Measurements from ENCODE around the gene GRIN2A. TPM values are rescaled to one million over a fixed set of nuclear protein-coding genes. Genes with fewer than 3 reads are reported as not detected.

Gene GRIN2A
- polyA plus RNA-seq, 1 donor (not counting 4 experiments of a cell fraction or from before 2014, with no cell fraction given): 0.01 TPM

DNA sequence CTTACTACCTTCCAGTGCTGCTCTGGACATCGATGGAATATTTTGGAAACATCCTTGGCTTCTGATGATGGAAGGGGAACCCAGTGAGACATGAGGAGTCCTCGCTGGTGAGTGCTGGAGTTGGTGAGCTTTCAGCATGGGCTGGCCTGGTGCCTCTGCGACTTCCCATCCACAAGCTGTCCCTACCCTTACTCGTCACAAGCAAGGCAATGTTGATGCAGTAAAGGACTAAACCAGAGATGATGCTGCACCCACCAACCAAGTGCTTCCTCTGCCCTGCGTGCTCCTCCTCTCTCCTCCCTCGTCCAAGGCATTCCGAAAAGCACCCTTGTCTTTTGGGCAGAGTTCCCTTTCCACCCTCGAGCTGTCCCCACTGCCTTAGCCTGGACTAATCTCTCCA is 154.7 kb downstream of the GRIN2A start:
- TF ChIP-seq, protein P1, sequence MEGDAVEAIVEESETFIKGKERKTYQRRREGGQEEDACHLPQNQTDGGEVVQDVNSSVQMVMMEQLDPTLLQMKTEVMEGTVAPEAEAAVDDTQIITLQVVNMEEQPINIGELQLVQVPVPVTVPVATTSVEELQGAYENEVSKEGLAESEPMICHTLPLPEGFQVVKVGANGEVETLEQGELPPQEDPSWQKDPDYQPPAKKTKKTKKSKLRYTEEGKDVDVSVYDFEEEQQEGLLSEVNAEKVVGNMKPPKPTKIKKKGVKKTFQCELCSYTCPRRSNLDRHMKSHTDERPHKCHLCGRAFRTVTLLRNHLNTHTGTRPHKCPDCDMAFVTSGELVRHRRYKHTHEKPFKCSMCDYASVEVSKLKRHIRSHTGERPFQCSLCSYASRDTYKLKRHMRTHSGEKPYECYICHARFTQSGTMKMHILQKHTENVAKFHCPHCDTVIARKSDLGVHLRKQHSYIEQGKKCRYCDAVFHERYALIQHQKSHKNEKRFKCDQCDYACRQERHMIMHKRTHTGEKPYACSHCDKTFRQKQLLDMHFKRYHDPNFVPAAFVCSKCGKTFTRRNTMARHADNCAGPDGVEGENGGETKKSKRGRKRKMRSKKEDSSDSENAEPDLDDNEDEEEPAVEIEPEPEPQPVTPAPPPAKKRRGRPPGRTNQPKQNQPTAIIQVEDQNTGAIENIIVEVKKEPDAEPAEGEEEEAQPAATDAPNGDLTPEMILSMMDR (optimal IDR thresholded peaks at IDR 0.05 in 1 of 3, IDR thresholded peaks at IDR 0.05 in 1 of 3, conservative IDR thresholded peaks at IDR 0.05 in 1 of 3; ENCODE audit: extremely low read depth in 1 of 3, insufficient read depth in 2 of 3, low read length in 3 of 3): no peak
- TF ChIP-seq EZH2 (IDR thresholded peaks at IDR 0.05; ENCODE audit: low read length): no peak
- no peaks in the 10 kb centered on the region for H3K36me3 ChIP-seq (ENCODE audit: control insufficient read depth in 2 of 2, extremely low read depth in 1 of 2, insufficient read depth in 2 of 2, low read length in 2 of 2)
- no peaks in the 10 kb centered on the region for H3K4me1 ChIP-seq (ENCODE audit: control insufficient read depth, extremely low read depth, insufficient read depth, low read length)
- H3K4me3 ChIP-seq (ENCODE audit: control insufficient read depth in 2 of 3, extremely low read depth in 1 of 3, insufficient read depth in 2 of 3, low read depth in 1 of 3, low read length in 3 of 3): no peak overlapping the region
- no peaks in the 10 kb centered on the region for H3K9me3 ChIP-seq (ENCODE audit: control insufficient read depth, low read depth, low read length)
- dilution Hi-C loops (cut with MboI; ENCODE audit: extremely low pct_ligation_motif_present, low sequenced_read_pairs): no loop called here
- H3K79me2 ChIP-seq (ENCODE audit: control insufficient read depth, insufficient read depth, low read length): no peaks in the 10 kb centered on the region
- FAIRE-seq: no peak
- no peak overlapping the region for H3K27ac ChIP-seq (ENCODE audit: control insufficient read depth, insufficient read depth, low read length)
- no peaks in the 10 kb centered on the region for H3K9me1 ChIP-seq (ENCODE audit: control insufficient read depth, extremely low read depth, insufficient read depth, low read length)
- no peaks in the 10 kb centered on the region for H4K20me1 ChIP-seq (ENCODE audit: control insufficient read depth, extremely low read depth, insufficient read depth, low read length)
- DNase-seq (ENCODE audit: low read depth, low spot score): no peak
- H3K27me3 ChIP-seq (ENCODE audit: control insufficient read depth, extremely low read depth, insufficient read depth, low read length): no peaks in the 10 kb centered on the region
- H2AFZ ChIP-seq (ENCODE audit: control insufficient read depth, low read length): no peak overlapping the region
- no peak overlapping the region for H3K4me2 ChIP-seq (ENCODE audit: control insufficient read depth, extremely low read depth, insufficient read depth, low read depth, low read length)
- H3K9ac ChIP-seq (ENCODE audit: control insufficient read depth, extremely low read depth, insufficient read depth, low read length): no peak overlapping the region

DNA sequence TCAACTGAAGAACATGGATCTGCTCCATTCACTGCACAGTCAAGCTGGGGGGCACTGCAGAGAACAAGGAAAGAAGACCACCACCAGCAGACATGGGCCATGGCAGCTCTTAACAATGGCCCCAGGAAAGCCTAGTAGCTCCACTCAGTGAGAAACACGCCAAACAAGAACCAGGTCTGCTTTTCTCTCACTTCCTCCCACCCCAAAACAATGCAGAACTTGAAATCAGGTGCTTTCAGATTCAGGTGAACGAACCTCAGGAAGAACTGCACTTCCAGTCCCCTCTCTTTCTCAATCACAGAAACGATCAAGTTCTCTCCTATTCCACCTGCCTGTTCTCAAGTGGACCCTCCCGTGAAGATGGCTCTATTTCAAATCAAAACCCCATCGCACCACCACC is 155.6 kb downstream of the GRIN2A start:
- no peaks in the 10 kb centered on the region for H3K4me1 ChIP-seq (ENCODE audit: control insufficient read depth, extremely low read depth, insufficient read depth, low read length)
- H3K27me3 ChIP-seq (ENCODE audit: control insufficient read depth, extremely low read depth, insufficient read depth, low read length): no peaks in the 10 kb centered on the region
- no peak overlapping the region for H2AFZ ChIP-seq (ENCODE audit: control insufficient read depth, low read length)
- DNase-seq (ENCODE audit: low read depth, low spot score) (no peak), FAIRE-seq (no peak)
- H3K9me3 ChIP-seq (ENCODE audit: control insufficient read depth, low read depth, low read length): no peaks in the 10 kb centered on the region
- TF ChIP-seq, protein P1 (optimal IDR thresholded peaks at IDR 0.05 in 1 of 3, IDR thresholded peaks at IDR 0.05 in 1 of 3, conservative IDR thresholded peaks at IDR 0.05 in 1 of 3; ENCODE audit: extremely low read depth in 1 of 3, insufficient read depth in 2 of 3, low read length in 3 of 3): no peak
- TF ChIP-seq EZH2 (IDR thresholded peaks at IDR 0.05; ENCODE audit: low read length): no peak
- H3K36me3 ChIP-seq (ENCODE audit: control insufficient read depth in 2 of 2, extremely low read depth in 1 of 2, insufficient read depth in 2 of 2, low read length in 2 of 2): no peaks in the 10 kb centered on the region
- H3K9me1 ChIP-seq (ENCODE audit: control insufficient read depth, extremely low read depth, insufficient read depth, low read length): no peaks in the 10 kb centered on the region
- H3K9ac ChIP-seq (ENCODE audit: control insufficient read depth, extremely low read depth, insufficient read depth, low read length): no peak overlapping the region
- no peaks in the 10 kb centered on the region for H3K79me2 ChIP-seq (ENCODE audit: control insufficient read depth, insufficient read depth, low read length)
- no peak overlapping the region for H3K27ac ChIP-seq (ENCODE audit: control insufficient read depth, insufficient read depth, low read length)
- H4K20me1 ChIP-seq (ENCODE audit: control insufficient read depth, extremely low read depth, insufficient read depth, low read length): no peaks in the 10 kb centered on the region
- dilution Hi-C loops (cut with MboI; ENCODE audit: extremely low pct_ligation_motif_present, low sequenced_read_pairs): no loop called here
- no peak overlapping the region for H3K4me2 ChIP-seq (ENCODE audit: control insufficient read depth, extremely low read depth, insufficient read depth, low read depth, low read length)
- H3K4me3 ChIP-seq (ENCODE audit: control insufficient read depth in 2 of 3, extremely low read depth in 1 of 3, insufficient read depth in 2 of 3, low read depth in 1 of 3, low read length in 3 of 3): no peak overlapping the region

All from keratinocyte (primary cell).